H1 (cell line): ENCODE data around the gene GRIK2. TPM values are rescaled to one million over a fixed set of nuclear protein-coding genes. Genes with fewer than 3 reads are reported as not detected.

Source experiments
- CTCF ChIA-PET: fragments of 300-600 bp; sonication (Branson Sonifier 250); formaldehyde crosslinking; loops from one replicate; lab custom pipeline; 2021; ENCODE audit not compliant: partially characterized antibody; lab: Charles Lee
- POLR2A ChIA-PET: fragments of 300-600 bp; sonication (Branson Sonifier 250); formaldehyde crosslinking; loops from one replicate; lab custom pipeline; 2021; ENCODE audit warnings: inconsistent platforms; ENCODE audit not compliant: partially characterized antibody; lab: Charles Lee
- DNase-seq, 2 experiments: peaks; one replicate each; pipeline versions ENCODE4 v3.0.0 to v3.0.0-alpha.2; 2010 to 2022; ENCODE audit warnings: low spot score in 2 of 2, low read depth in 1 of 2, mixed read lengths in 1 of 2
- FAIRE-seq: peaks from 2 replicates; lab custom pipeline; 2011; peaks lifted over from hg19 to GRCh38; lab: Jason Lieb, UNC
- H2AFZ ChIP-seq: 2 replicates; pipeline ENCODE4 v1.8.1; 2012; ENCODE audit warnings: low read length, inconsistent platforms
- H2AK5ac ChIP-seq: 2 replicates; pipeline ENCODE4 v1.6.1; 2013; ENCODE audit warnings: low read depth, low read length
- H2BK120ac ChIP-seq: replicated peaks from 2 replicates; pipeline ENCODE3; 2013; ENCODE audit warnings: low read depth, low read length, inconsistent platforms
- H2BK12ac ChIP-seq: 2 replicates; pipeline ENCODE4 v1.6.1; 2013; ENCODE audit warnings: low read depth, low read length
- H2BK15ac ChIP-seq: 2 replicates; pipeline ENCODE4 v1.6.1; 2013; ENCODE audit warnings: low read length
- H2BK20ac ChIP-seq: 2 replicates; pipeline ENCODE4 v1.6.1; 2013; ENCODE audit warnings: low read length
- H2BK5ac ChIP-seq: 2 replicates; pipeline ENCODE4 v1.6.1; 2013; ENCODE audit warnings: low read depth, low read length
- H3K14ac ChIP-seq: 2 replicates; pipeline ENCODE4 v1.6.1; 2013; ENCODE audit warnings: inconsistent platforms; ENCODE audit not compliant: insufficient read length
- H3K18ac ChIP-seq: 2 replicates; pipeline ENCODE4 v1.6.1; 2013; ENCODE audit warnings: low read length; ENCODE audit errors: extremely low read depth
- H3K23ac ChIP-seq: 2 replicates; pipeline ENCODE4 v1.6.1; 2013; ENCODE audit warnings: inconsistent platforms; ENCODE audit not compliant: insufficient read length
- H3K23me2 ChIP-seq: 2 replicates; pipeline ENCODE4 v1.6.1; 2013; ENCODE audit warnings: low read depth, low read length
- H3K27ac ChIP-seq: 2 replicates; pipeline ENCODE4 v1.6.1; 2011; ENCODE audit warnings: low read depth, low read length, inconsistent platforms
- H3K27me3 ChIP-seq, 4 experiments: replicated peaks in 1 of 4; 1 replicate in 1 of 4; 2 replicates in 3 of 4; pipeline versions ENCODE4 v1.6.1 to v1.8.1; 2011 to 2013; ENCODE audit warnings: low read length in 3 of 4, mild to moderate bottlenecking in 3 of 4, inconsistent platforms in 2 of 4, mixed read lengths in 2 of 4, moderate library complexity in 1 of 4; ENCODE audit not compliant: control insufficient read depth in 3 of 4, insufficient read depth in 3 of 4; ENCODE audit errors: extremely low read depth in 1 of 4
- H3K36me3 ChIP-seq, 4 experiments: 2 replicates each; pipeline versions ENCODE4 v1.6.1 to v1.8.1; 2011 to 2013; ENCODE audit warnings: mild to moderate bottlenecking in 4 of 4, low read length in 3 of 4, moderate library complexity in 2 of 4, control low read depth in 1 of 4, inconsistent platforms in 1 of 4; ENCODE audit not compliant: insufficient read depth in 4 of 4, control insufficient read depth in 2 of 4
- H3K4ac ChIP-seq: replicated peaks from 2 replicates; pipeline ENCODE3; 2013; ENCODE audit warnings: low read length, low read depth, mixed read lengths, inconsistent platforms; ENCODE audit not compliant: insufficient read length
- H3K4me1 ChIP-seq, 4 experiments: replicated peaks in 1 of 4; 1 replicate in 1 of 4; 2 replicates in 3 of 4; pipeline versions ENCODE4 v1.6.1 to v1.8.1; 2011 to 2013; ENCODE audit warnings: low read length in 3 of 4, inconsistent platforms in 2 of 4, mixed read lengths in 1 of 4; ENCODE audit not compliant: insufficient read depth in 4 of 4, control insufficient read depth in 3 of 4
- H3K4me2 ChIP-seq, 2 experiments: 2 replicates each; pipeline versions ENCODE4 v1.6.1 to v1.8.1; 2011 to 2013; ENCODE audit warnings: low read depth in 2 of 2, low read length in 2 of 2, control low read depth in 1 of 2, inconsistent platforms in 1 of 2, mild to moderate bottlenecking in 1 of 2; ENCODE audit not compliant: insufficient read depth in 1 of 2
- H3K4me3 ChIP-seq, 4 experiments: fragments of 200-600, 300-600 bp in 1 of 4; sonication (generic), shearing (Covaris generic), sonication (Bioruptor Twin) in 1 of 4; 2 replicates each; pipeline versions ENCODE4 v1.5.1 to v1.8.1; 2011 to 2016; ENCODE audit warnings: low read length in 4 of 4, low read depth in 3 of 4, control low read depth in 2 of 4, inconsistent platforms in 2 of 4, mild to moderate bottlenecking in 2 of 4, mixed read lengths in 1 of 4, moderate library complexity in 1 of 4; ENCODE audit not compliant: insufficient read depth in 2 of 4; ENCODE audit errors: extremely low read depth in 1 of 4
- H3K56ac ChIP-seq: replicated peaks from 2 replicates; pipeline ENCODE3; 2013; ENCODE audit warnings: low read depth, mild to moderate bottlenecking, mixed read lengths, low read length, inconsistent platforms; ENCODE audit not compliant: insufficient read length
- H3K79me1 ChIP-seq: 2 replicates; pipeline ENCODE4 v1.6.1; 2013; ENCODE audit warnings: low read depth, low read length, control low read depth
- H3K79me2 ChIP-seq, 2 experiments: 2 replicates each; pipeline versions ENCODE4 v1.6.1 to v1.8.1; 2012 to 2013; ENCODE audit warnings: low read length in 2 of 2, mild to moderate bottlenecking in 2 of 2, inconsistent platforms in 1 of 2; ENCODE audit not compliant: insufficient read depth in 2 of 2, control insufficient read depth in 1 of 2
- H3K9ac ChIP-seq, 4 experiments: replicated peaks in 1 of 4; 1 replicate in 1 of 4; 2 replicates in 3 of 4; pipeline versions ENCODE4 v1.6.1 to v1.8.1; 2011 to 2013; ENCODE audit warnings: low read depth in 3 of 4, low read length in 3 of 4, control low read depth in 2 of 4, mild to moderate bottlenecking in 2 of 4, moderate library complexity in 2 of 4, inconsistent platforms in 1 of 4; ENCODE audit errors: extremely low read depth in 1 of 4
- H3K9me3 ChIP-seq, 2 experiments: 2 replicates each; pipeline versions ENCODE4 v1.6.1 to v1.8.1; 2012 to 2013; ENCODE audit warnings: mild to moderate bottlenecking in 2 of 2, moderate library complexity in 2 of 2, control low read depth in 1 of 2, inconsistent platforms in 1 of 2, low read depth in 1 of 2, low read length in 1 of 2, mixed read lengths in 1 of 2; ENCODE audit not compliant: insufficient read depth in 2 of 2
- H4K20me1 ChIP-seq, 2 experiments: replicated peaks in 1 of 2; 2 replicates each; pipeline versions ENCODE3 to v1.8.1; 2011 to 2013; ENCODE audit warnings: inconsistent platforms in 2 of 2, low read length in 2 of 2, mild to moderate bottlenecking in 1 of 2; ENCODE audit not compliant: insufficient read depth in 2 of 2, control insufficient read depth in 1 of 2
- H4K5ac ChIP-seq: 2 replicates; pipeline ENCODE4 v1.6.1; 2013; ENCODE audit warnings: low read length, low read depth, mixed read lengths, inconsistent platforms; ENCODE audit not compliant: insufficient read length
- H4K8ac ChIP-seq: 2 replicates; pipeline ENCODE4 v1.8.0; 2013; ENCODE audit warnings: mild to moderate bottlenecking, moderate library complexity, low read length, inconsistent platforms; ENCODE audit not compliant: insufficient read depth; ENCODE audit errors: extremely low read depth
- H4K91ac ChIP-seq: replicated peaks from 2 replicates; pipeline ENCODE3; 2013; ENCODE audit warnings: low read length, mixed read lengths, inconsistent platforms; ENCODE audit not compliant: insufficient read length
- BRCA1 ChIP-seq: IDR thresholded peaks from 2 replicates; pipeline ENCODE4 v1.6.1; 2012; ENCODE audit warnings: low read depth, low read length, improper control_type of control experiment
- CBX8 ChIP-seq: fragments of 300-800, 300-1000 bp; sonication (generic); IDR thresholded peaks from 2 replicates; pipeline ENCODE4 v1.7.1; 2016; ENCODE audit warnings: low read depth, low read length, borderline replicate concordance
- CHD2 ChIP-seq: IDR thresholded peaks from 2 replicates; pipeline ENCODE4 v1.6.1; 2012; ENCODE audit warnings: low read length, improper control_type of control experiment
- EGR1 ChIP-seq: IDR thresholded peaks from 2 replicates; pipeline ENCODE4 v1.6.1; 2011; ENCODE audit warnings: low read depth, low read length, borderline replicate concordance
- GTF2F1 ChIP-seq: IDR thresholded peaks from 2 replicates; pipeline ENCODE4 v1.6.1; 2012; ENCODE audit warnings: low read depth, low read length, improper control_type of control experiment, borderline replicate concordance
- JUND ChIP-seq: IDR thresholded peaks from 2 replicates; pipeline ENCODE4 v1.6.1; 2011; ENCODE audit warnings: mild to moderate bottlenecking, improper control_type of control experiment, low read length
- MAX ChIP-seq: IDR thresholded peaks from 2 replicates; pipeline ENCODE4 v1.6.1; 2012; ENCODE audit warnings: inconsistent platforms
- NANOG ChIP-seq: IDR thresholded peaks from 2 replicates; pipeline ENCODE4 v1.6.1; 2011; ENCODE audit warnings: low read length, low read depth, mild to moderate bottlenecking, inconsistent platforms; ENCODE audit not compliant: insufficient read depth, poor library complexity, severe bottlenecking
- POU5F1 ChIP-seq: IDR thresholded peaks from 2 replicates; pipeline ENCODE4 v1.6.1; 2011; ENCODE audit warnings: low read depth, mild to moderate bottlenecking, low read length, moderate library complexity
- RBBP5 ChIP-seq: IDR thresholded peaks from 2 replicates; pipeline ENCODE4 v1.7.1; 2012; ENCODE audit warnings: low read depth, mild to moderate bottlenecking, inconsistent platforms, low read length, moderate library complexity, borderline replicate concordance
- TAF7 ChIP-seq: optimal IDR thresholded peaks from 2 replicates; pipeline ENCODE3; 2011; ENCODE audit warnings: low read depth, mild to moderate bottlenecking, inconsistent platforms, low read length, moderate library complexity, borderline replicate concordance
- TBP ChIP-seq: IDR thresholded peaks from 2 replicates; pipeline ENCODE4 v1.6.1; 2011; ENCODE audit warnings: low read depth, low read length, improper control_type of control experiment
- YY1 ChIP-seq: IDR thresholded peaks from 2 replicates; pipeline ENCODE4 v1.6.1; 2011; ENCODE audit warnings: low read depth, mild to moderate bottlenecking, low read length
- polyA plus RNA-seq, 7 experiments: library from polyadenylated mRNA; depleted of rRNA in 3 of 7; stranded (reverse) in 5 of 7; unstranded in 2 of 7; fragments of >200 nt in 5 of 7; fragments of 200-250 nt in 2 of 7; gene quantifications; 1 replicate in 5 of 7; 2 replicates in 1 of 7; 4 replicates in 1 of 7; pipeline versions ENCODE4 v1.2.1 to v1.2.3, GENCODE V29; 2011 to 2013; ENCODE audit warnings: missing spikeins in 2 of 7, mixed read lengths in 2 of 7
- total RNA-seq: library from RNA; stranded (reverse); fragmentation: NEBNext Ultra II Directional; extraction: Animal tissue kit (Norgen Biotek cat#: 25700); gene quantifications from 2 replicates; pipeline ENCODE4 v1.2.1, GENCODE V29; 2021

GRIK2 gene
- total and polyA plus RNA-seq, 2 of the 8 experiments (the other 6 are each of a cell fraction or from before 2014, with no cell fraction given), result 1.8 to 2.2 TPM

GRCh38 chr6:101394936-101395335, 1.4 kb downstream of the GRIK2 start:
- no peak overlapping the region for H2BK15ac ChIP-seq
- H4K91ac ChIP-seq, result no peak overlapping the region
- H4K8ac ChIP-seq, result no peak overlapping the region
- H2BK120ac ChIP-seq, result no peak overlapping the region
- no peak overlapping the region for H3K23ac ChIP-seq
- H2AFZ ChIP-seq, result no peak overlapping the region
- no peak overlapping the region for H2BK12ac ChIP-seq
- no peak overlapping the region for H3K4me3 ChIP-seq
- H3K14ac ChIP-seq, result no peak overlapping the region
- peaks cover 22 to 59% (median 47%) of the 10 kb centered on the region in 4 experiments for H3K27me3 ChIP-seq
- H3K23me2 ChIP-seq, result peaks cover 29% of the 10 kb centered on the region
- no peak overlapping the region for H3K27ac ChIP-seq
- no peak overlapping the region for H3K9ac ChIP-seq
- peaks cover 0 to 10% (median 3%) of the 10 kb centered on the region in 4 experiments; a peak in 4 of 7 replicates for H3K4me1 ChIP-seq
- no peak overlapping the region; a peak in 1 of 4 replicates for H3K4me2 ChIP-seq
- no peak overlapping the region for H3K18ac ChIP-seq
- no peak overlapping the region for H3K4ac ChIP-seq
- H3K36me3 ChIP-seq, result no peaks in the 10 kb centered on the region
- no peak overlapping the region for H3K56ac ChIP-seq
- no peaks in the 10 kb centered on the region for H3K79me1 ChIP-seq
- H2BK20ac ChIP-seq, result no peak overlapping the region
- no peaks in the 10 kb centered on the region for H3K9me3 ChIP-seq
- H2BK5ac ChIP-seq, result no peak overlapping the region
- peaks cover 0 to 2% of the 10 kb centered on the region in 2 experiments for H4K20me1 ChIP-seq
- H4K5ac ChIP-seq, result no peak overlapping the region
- H3K79me2 ChIP-seq, result no peaks in the 10 kb centered on the region
- DNase-seq, result no peak
- TF ChIP-seq JUND (no peak), CHD2 (no peak), CBX8 (no peak), POU5F1 (no peak), TBP (no peak), GTF2F1 (no peak), EGR1 (no peak), YY1 (no peak), BRCA1 (no peak), MAX (no peak), TAF7 (no peak), RBBP5 (no peak), NANOG (no peak)
- TF ChIP-seq, all 59 proteins: peak for 0
- FAIRE-seq, result peak; percentile 63
- POLR2A ChIA-PET, result no interaction called here
- no peak overlapping the region for H2AK5ac ChIP-seq
- CTCF ChIA-PET, result interaction anchor here (0.7 to 1.4 kb wide), 2 partner anchors 25 to 191 kb away, joined by 3 to 4 read pairs; no protein-coding TSS in a partner anchor
